Immature natural killer cell (primary cell): ENCODE data around the gene MACROD2. TPM values are rescaled to one million over a fixed set of nuclear protein-coding genes. Genes with fewer than 3 reads are reported as not detected.

ENCODE experiments used
- DNase-seq, 3 donors: peaks; one replicate each; pipeline ENCODE4 v3.0.0; 2022; ENCODE audit warnings: mixed read lengths in 1 of 3
- H3K27ac Mint-ChIP-seq, 6 donors: one replicate each; pipeline ENCODE4 v1.8.0; 2020; ENCODE audit warnings: mixed read lengths in 6 of 6, mild to moderate bottlenecking in 5 of 6, inconsistent platforms in 4 of 6, moderate library complexity in 3 of 6
- H3K27me3 Mint-ChIP-seq, 3 donors: one replicate each; pipeline ENCODE4 v1.8.0; 2020 to 2021; ENCODE audit warnings: low read depth in 3 of 3, mild to moderate bottlenecking in 3 of 3, mixed read lengths in 3 of 3, moderate library complexity in 3 of 3, inconsistent platforms in 1 of 3
- H3K36me3 Mint-ChIP-seq, 3 donors: one replicate each; pipeline ENCODE4 v1.8.0; 2020; ENCODE audit warnings: mixed read lengths in 3 of 3, inconsistent platforms in 2 of 3, mild to moderate bottlenecking in 2 of 3
- H3K4me1 Mint-ChIP-seq, 2 donors: one replicate each; pipeline ENCODE4 v1.8.0; 2020; ENCODE audit warnings: inconsistent platforms in 2 of 2, mild to moderate bottlenecking in 2 of 2, mixed read lengths in 2 of 2, moderate library complexity in 1 of 2
- H3K4me3 Mint-ChIP-seq, 5 donors: one replicate each; pipeline ENCODE4 v1.8.0; 2020; ENCODE audit warnings: mild to moderate bottlenecking in 5 of 5, mixed read lengths in 5 of 5, inconsistent platforms in 3 of 5, moderate library complexity in 3 of 5
- H3K9me3 Mint-ChIP-seq, 6 donors: one replicate each; pipeline ENCODE4 v1.8.0; 2020; ENCODE audit warnings: mild to moderate bottlenecking in 6 of 6, mixed read lengths in 6 of 6, inconsistent platforms in 4 of 6, moderate library complexity in 3 of 6
- polyA plus RNA-seq, 3 donors: library from polyadenylated mRNA; unstranded; fragments of 300-500 nt; fragmentation: Illumina TruSeq; gene quantifications; one replicate each; pipeline ENCODE4 v1.2.3, GENCODE V29; 2021

MACROD2 gene
- polyA plus RNA-seq, 3 donors from 2014 or later = not detected

- H3K4me3 Mint-ChIP-seq = no peak overlapping the region
Observed at GRCh38 chr20:14950633-14951032, 955.3 kb downstream of the MACROD2 start.

GRCh38 chr20:14951105-14951504 lies 955.8 kb downstream of the MACROD2 start:
- DNase-seq = no peak
- H3K27me3 Mint-ChIP-seq = no peaks in the 10 kb centered on the region
- no peak overlapping the region for H3K27ac Mint-ChIP-seq
- H3K4me3 Mint-ChIP-seq = no peak overlapping the region
- H3K4me1 Mint-ChIP-seq = no peaks in the 10 kb centered on the region
- H3K36me3 Mint-ChIP-seq = no peaks in the 10 kb centered on the region
- H3K9me3 Mint-ChIP-seq = peaks cover 0 to 17% (median 8%) of the 10 kb centered on the region in 6 donors

More at GRCh38 chr20:14950633-14951032, 955.3 kb downstream of the MACROD2 start:
- Mint-ChIP-seq H3K4me1 (no peaks in the 10 kb centered on the region), H3K27me3 (no peaks in the 10 kb centered on the region), H3K9me3 (peaks cover 0 to 18% (median 8%) of the 10 kb centered on the region in 6 donors), H3K27ac (no peak overlapping the region), H3K36me3 (no peaks in the 10 kb centered on the region)
- DNase-seq = no peak

- Mint-ChIP-seq H3K9me3 (peaks cover 0 to 17% (median 8%) of the 10 kb centered on the region in 6 donors), H3K27me3 (no peaks in the 10 kb centered on the region), H3K27ac (no peak overlapping the region)
Observed at GRCh38 chr20:14951707-14952418, 956.5 kb downstream of the MACROD2 start.

GRCh38 chr20:14953736-14954135 lies 958.4 kb downstream of the MACROD2 start:
- H3K27ac Mint-ChIP-seq = no peak overlapping the region
- no peaks in the 10 kb centered on the region for H3K36me3 Mint-ChIP-seq
- H3K27me3 Mint-ChIP-seq = no peaks in the 10 kb centered on the region
- no peak overlapping the region for H3K4me3 Mint-ChIP-seq
- DNase-seq = no peak
- no peaks in the 10 kb centered on the region for H3K4me1 Mint-ChIP-seq
- peaks cover 0 to 17% (median 11%) of the 10 kb centered on the region in 6 donors for H3K9me3 Mint-ChIP-seq

More at GRCh38 chr20:14951707-14952418, 956.5 kb downstream of the MACROD2 start:
- Mint-ChIP-seq H3K4me3 (no peak overlapping the region), H3K4me1 (no peaks in the 10 kb centered on the region), H3K36me3 (no peaks in the 10 kb centered on the region)
- DNase-seq = no peak

- Mint-ChIP-seq H3K27me3 (no peaks in the 10 kb centered on the region), H3K27ac (no peak overlapping the region), H3K4me1 (no peaks in the 10 kb centered on the region), H3K4me3 (no peak overlapping the region), H3K9me3 (peaks cover 2 to 16% (median 12%) of the 10 kb centered on the region in 6 donors), H3K36me3 (no peaks in the 10 kb centered on the region)
- DNase-seq = no peak
Observed at GRCh38 chr20:14955399-14955798, 960.1 kb downstream of the MACROD2 start.

- H3K27me3 Mint-ChIP-seq = no peaks in the 10 kb centered on the region
- no peaks in the 10 kb centered on the region for H3K4me1 Mint-ChIP-seq
- no peak overlapping the region for H3K27ac Mint-ChIP-seq
Observed at GRCh38 chr20:14956026-14956425, 960.7 kb downstream of the MACROD2 start.

GRCh38 chr20:14956538-14956937 lies 961.2 kb downstream of the MACROD2 start:
- Mint-ChIP-seq H3K27ac (no peak overlapping the region), H3K4me3 (no peak overlapping the region), H3K36me3 (no peaks in the 10 kb centered on the region), H3K9me3 (peaks cover 2 to 17% (median 8%) of the 10 kb centered on the region in 6 donors), H3K4me1 (no peaks in the 10 kb centered on the region), H3K27me3 (no peaks in the 10 kb centered on the region)
- no peak for DNase-seq

More at GRCh38 chr20:14956026-14956425, 960.7 kb downstream of the MACROD2 start:
- Mint-ChIP-seq H3K36me3 (no peaks in the 10 kb centered on the region), H3K9me3 (peaks cover 2 to 18% (median 11%) of the 10 kb centered on the region in 6 donors), H3K4me3 (no peak overlapping the region)
- DNase-seq = no peak

- H3K4me1 Mint-ChIP-seq = no peaks in the 10 kb centered on the region
- H3K4me3 Mint-ChIP-seq = no peak overlapping the region
- peaks cover 6 to 18% (median 12%) of the 10 kb centered on the region in 6 donors for H3K9me3 Mint-ChIP-seq
- no peak for DNase-seq
- H3K36me3 Mint-ChIP-seq = no peaks in the 10 kb centered on the region
- no peaks in the 10 kb centered on the region for H3K27me3 Mint-ChIP-seq
- no peak overlapping the region for H3K27ac Mint-ChIP-seq
Observed at GRCh38 chr20:14957402-14957801, 962.1 kb downstream of the MACROD2 start.

GRCh38 chr20:14958626-14959025 lies 963.3 kb downstream of the MACROD2 start:
- no peak for DNase-seq
- peaks cover 8 to 24% (median 13%) of the 10 kb centered on the region in 6 donors for H3K9me3 Mint-ChIP-seq
- no peaks in the 10 kb centered on the region for H3K36me3 Mint-ChIP-seq
- no peaks in the 10 kb centered on the region for H3K27me3 Mint-ChIP-seq
- no peak overlapping the region for H3K4me3 Mint-ChIP-seq
- H3K4me1 Mint-ChIP-seq = no peaks in the 10 kb centered on the region
- no peak overlapping the region for H3K27ac Mint-ChIP-seq

- no peak for DNase-seq
- H3K27ac Mint-ChIP-seq = no peak overlapping the region
- H3K27me3 Mint-ChIP-seq = no peaks in the 10 kb centered on the region
- peaks cover 10 to 25% (median 14%) of the 10 kb centered on the region in 6 donors for H3K9me3 Mint-ChIP-seq
- H3K4me1 Mint-ChIP-seq = no peaks in the 10 kb centered on the region
- H3K36me3 Mint-ChIP-seq = no peaks in the 10 kb centered on the region
- no peak overlapping the region for H3K4me3 Mint-ChIP-seq
Observed at GRCh38 chr20:14959506-14960475, 964.5 kb downstream of the MACROD2 start.

- no peak for DNase-seq
- Mint-ChIP-seq H3K36me3 (no peaks in the 10 kb centered on the region), H3K27me3 (no peaks in the 10 kb centered on the region), H3K9me3 (peaks cover 10 to 27% (median 15%) of the 10 kb centered on the region in 6 donors), H3K27ac (no peak overlapping the region), H3K4me1 (no peaks in the 10 kb centered on the region), H3K4me3 (no peak overlapping the region)
Observed at GRCh38 chr20:14960831-14961230, 965.5 kb downstream of the MACROD2 start.

GRCh38 chr20:14963262-14963663 lies 967.9 kb downstream of the MACROD2 start:
- peaks cover 9 to 33% (median 14%) of the 10 kb centered on the region in 6 donors for H3K9me3 Mint-ChIP-seq
- H3K4me3 Mint-ChIP-seq = no peak overlapping the region
- no peak for DNase-seq
- H3K27ac Mint-ChIP-seq = no peak overlapping the region
- no peaks in the 10 kb centered on the region for H3K36me3 Mint-ChIP-seq
- no peaks in the 10 kb centered on the region for H3K4me1 Mint-ChIP-seq
- peaks cover 0 to 2% (median 0%) of the 10 kb centered on the region in 3 donors for H3K27me3 Mint-ChIP-seq

- H3K9me3 Mint-ChIP-seq = peaks cover 7 to 36% (median 11%) of the 10 kb centered on the region in 6 donors
- no peaks in the 10 kb centered on the region for H3K4me1 Mint-ChIP-seq
- DNase-seq = no peak
- peaks cover 0 to 2% (median 0%) of the 10 kb centered on the region in 3 donors for H3K27me3 Mint-ChIP-seq
- no peak overlapping the region for H3K4me3 Mint-ChIP-seq
- H3K27ac Mint-ChIP-seq = no peak overlapping the region
- no peaks in the 10 kb centered on the region for H3K36me3 Mint-ChIP-seq
Observed at GRCh38 chr20:14966203-14966602, 970.9 kb downstream of the MACROD2 start.

GRCh38 chr20:14966808-14967207 lies 971.5 kb downstream of the MACROD2 start:
- peaks cover 0 to 4% (median 0%) of the 10 kb centered on the region in 3 donors for H3K27me3 Mint-ChIP-seq
- no peak overlapping the region for H3K27ac Mint-ChIP-seq
- H3K4me3 Mint-ChIP-seq = no peak overlapping the region
- no peaks in the 10 kb centered on the region for H3K36me3 Mint-ChIP-seq
- DNase-seq = no peak
- no peaks in the 10 kb centered on the region for H3K4me1 Mint-ChIP-seq
- H3K9me3 Mint-ChIP-seq = peaks cover 7 to 39% (median 15%) of the 10 kb centered on the region in 6 donors
